ENCODE measurements around the gene USH1C. TPM values are rescaled to one million over a fixed set of nuclear protein-coding genes. Genes with fewer than 3 reads are reported as not detected.

The USH1C gene
- polyA plus RNA-seq, 1 donor from 2014 or later, result not detected

DNA sequence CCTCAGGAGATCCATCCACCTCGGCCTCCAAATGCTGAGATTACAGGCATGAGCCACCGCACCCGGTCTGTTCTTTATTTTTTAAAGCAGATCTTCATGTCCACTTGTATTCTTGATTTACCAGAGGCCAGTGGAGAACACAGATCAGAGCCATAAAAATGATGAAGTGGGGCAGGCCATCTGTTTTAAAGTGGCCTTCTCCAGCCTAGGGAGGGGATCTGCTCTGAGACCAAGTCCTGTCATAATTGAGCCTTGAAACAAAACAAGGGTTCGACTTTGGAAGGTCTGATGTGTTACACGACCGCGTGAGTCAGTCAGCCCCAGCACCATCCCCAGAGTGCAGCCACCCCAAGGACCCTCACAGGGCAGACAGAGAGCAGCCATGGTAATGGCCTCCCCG is 95.1 kb downstream of the USH1C start:
- Mint-ChIP-seq H3K27ac (no peak overlapping the region), H3K9me3 (no peaks in the 10 kb centered on the region), H3K27me3 (peaks cover 4% of the 10 kb centered on the region), H3K4me3 (no peak overlapping the region), H3K36me3 (no peaks in the 10 kb centered on the region), H3K4me1 (no peaks in the 10 kb centered on the region)

DNA sequence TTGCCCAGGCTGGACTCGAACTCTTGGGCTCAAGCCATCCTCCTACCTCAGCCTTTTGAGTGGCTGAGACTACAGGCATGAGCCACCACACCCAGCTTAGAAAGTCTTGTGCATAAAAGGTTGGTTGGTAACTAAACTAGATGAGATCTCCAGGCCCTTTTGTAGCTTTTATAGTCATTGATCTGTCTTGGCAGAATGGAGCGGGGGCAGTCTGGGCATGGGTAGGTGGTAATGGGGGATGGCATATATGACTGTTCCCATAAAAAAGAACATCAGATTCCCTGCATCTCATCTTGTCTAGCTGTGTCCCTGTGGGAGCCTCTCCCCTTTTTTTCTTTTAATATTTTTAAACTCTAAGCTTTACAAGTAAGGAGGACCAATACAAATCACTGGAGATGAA is 97.7 kb downstream of the USH1C start:
- Mint-ChIP-seq H3K27ac (no peak overlapping the region), H3K9me3 (no peaks in the 10 kb centered on the region), H3K36me3 (no peaks in the 10 kb centered on the region), H3K4me1 (no peaks in the 10 kb centered on the region), H3K4me3 (no peak overlapping the region), H3K27me3 (peaks cover 3% of the 10 kb centered on the region)

DNA sequence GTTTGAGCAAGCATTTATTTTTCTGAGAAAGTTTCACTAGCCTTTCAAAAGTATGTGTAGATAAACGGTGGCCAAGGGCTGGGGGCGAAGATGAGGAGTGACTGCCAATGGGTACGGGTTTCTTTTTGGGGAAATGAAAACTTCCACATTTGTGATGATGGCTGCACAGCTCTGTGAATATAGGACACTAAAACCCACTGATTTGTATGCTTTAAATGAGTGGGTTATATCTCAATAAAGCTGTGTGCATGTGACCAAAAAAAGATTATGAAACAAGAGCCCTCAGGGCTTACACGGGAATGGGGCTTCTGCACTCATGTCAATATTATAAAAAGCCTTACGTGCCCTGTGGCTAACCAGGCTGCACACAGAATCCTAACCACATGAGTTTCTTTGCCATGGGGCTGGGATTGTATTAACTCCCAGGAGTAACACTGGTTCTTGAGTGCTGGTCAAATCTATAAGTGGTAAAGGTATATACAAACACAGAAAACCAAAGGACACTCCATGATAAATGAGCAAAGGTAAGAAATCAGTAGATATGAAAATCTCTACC is 98.9 kb downstream of the USH1C start:
- Mint-ChIP-seq H3K9me3 (peaks cover 0 to 3% (median 3%) of the 10 kb centered on the region in 3 donors), H3K27ac (no peak overlapping the region), H3K27me3 (peaks cover 11% of the 10 kb centered on the region), H3K4me1 (no peaks in the 10 kb centered on the region), H3K4me3 (no peak overlapping the region), H3K36me3 (peaks cover 2% of the 10 kb centered on the region)

DNA sequence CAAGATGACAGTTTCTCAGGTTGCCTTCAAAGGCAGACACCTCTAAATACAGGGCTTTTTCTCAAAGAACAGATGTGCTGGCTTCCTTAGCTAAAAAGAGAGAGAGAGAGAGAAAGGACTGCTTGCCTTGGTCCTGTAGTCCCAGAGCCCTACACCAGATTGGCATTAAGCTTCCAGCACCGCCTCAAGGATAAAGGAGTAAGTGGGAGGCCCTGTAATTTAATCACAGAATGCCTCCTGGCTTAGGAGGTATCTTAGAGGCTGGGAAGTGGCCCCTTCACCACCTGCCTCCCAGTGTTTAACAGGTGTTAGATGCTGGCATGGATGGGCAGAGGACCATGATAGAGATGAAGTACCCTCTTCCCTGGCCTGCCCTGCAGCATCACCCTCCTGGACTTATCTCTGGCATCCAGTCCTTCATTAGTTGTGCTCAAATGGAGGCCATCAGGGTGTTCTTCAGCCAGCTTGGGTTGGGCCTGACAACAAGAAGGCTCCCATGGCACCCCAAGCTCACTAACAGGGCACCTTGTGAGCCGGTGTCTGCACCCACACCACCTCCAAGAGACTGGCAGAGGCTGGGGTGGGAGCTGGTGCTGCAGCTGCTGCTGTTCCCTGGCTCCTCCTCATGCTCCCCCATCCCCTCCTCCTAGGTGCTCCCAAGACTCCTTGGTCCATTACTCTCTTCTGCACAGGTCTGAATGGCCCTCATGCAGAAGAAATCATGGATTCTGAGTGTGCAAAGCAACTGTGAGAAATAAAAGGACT is 100.1 kb downstream of the USH1C start:
- H3K36me3 Mint-ChIP-seq, result peaks cover 2% of the 10 kb centered on the region
- peaks cover 19% of the 10 kb centered on the region for H3K27me3 Mint-ChIP-seq
- H3K27ac Mint-ChIP-seq, result no peak overlapping the region
- H3K4me1 Mint-ChIP-seq, result peaks cover 0 to 2% (median 0%) of the 10 kb centered on the region in 3 donors
- H3K9me3 Mint-ChIP-seq, result peaks cover 0 to 3% (median 3%) of the 10 kb centered on the region in 3 donors
- H3K4me3 Mint-ChIP-seq, result no peak overlapping the region

Other genes starting within 250 kb of the USH1C start
- not detected for gene NCR3LG1, start 192.6 kb downstream of the USH1C start, polyA plus RNA-seq
- gene KCNJ11, start 155.8 kb downstream of the USH1C start, polyA plus RNA-seq, result 0.80 TPM
- gene ABCC8, start 67.6 kb downstream of the USH1C start, polyA plus RNA-seq, result not detected
- gene OTOG, start 2.8 kb upstream of the USH1C start, polyA plus RNA-seq, result not detected
- gene MYOD1, start 175.2 kb upstream of the USH1C start, polyA plus RNA-seq, result not detected
- 0.13 TPM for gene KCNC1, start 190.4 kb upstream of the USH1C start, polyA plus RNA-seq

Measured in IgD-negative memory B cell (primary cell).